Suppressor macrophage treated with lipopolysaccharide for 4 hours (primary cell): ENCODE data around the gene AQP6.

Experiments
- DNase-seq: peaks from one replicate; pipeline ENCODE4 v3.0.0-alpha.2; 2020

The AQP6 gene

DNA sequence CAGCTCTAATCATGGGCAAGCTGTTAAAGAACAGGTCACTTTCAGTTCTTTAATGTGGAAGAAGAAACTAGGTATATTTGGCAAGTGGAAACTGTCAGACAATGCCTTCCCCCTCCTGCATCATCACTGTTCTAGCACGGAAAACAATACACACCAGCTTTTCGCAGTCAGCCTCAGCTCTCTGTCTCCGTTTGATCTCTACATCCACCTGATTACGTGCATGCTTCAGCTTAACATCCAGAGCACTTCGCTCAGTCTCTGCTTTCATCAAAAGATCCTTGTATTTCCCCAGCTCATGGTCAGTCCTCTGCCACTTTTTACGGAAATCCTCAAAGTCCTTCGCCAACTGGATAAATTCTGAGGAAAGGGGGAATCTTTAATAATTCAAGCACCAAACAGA is 33.5 kb downstream of the AQP6 start:
- DNase-seq, result no peak

DNA sequence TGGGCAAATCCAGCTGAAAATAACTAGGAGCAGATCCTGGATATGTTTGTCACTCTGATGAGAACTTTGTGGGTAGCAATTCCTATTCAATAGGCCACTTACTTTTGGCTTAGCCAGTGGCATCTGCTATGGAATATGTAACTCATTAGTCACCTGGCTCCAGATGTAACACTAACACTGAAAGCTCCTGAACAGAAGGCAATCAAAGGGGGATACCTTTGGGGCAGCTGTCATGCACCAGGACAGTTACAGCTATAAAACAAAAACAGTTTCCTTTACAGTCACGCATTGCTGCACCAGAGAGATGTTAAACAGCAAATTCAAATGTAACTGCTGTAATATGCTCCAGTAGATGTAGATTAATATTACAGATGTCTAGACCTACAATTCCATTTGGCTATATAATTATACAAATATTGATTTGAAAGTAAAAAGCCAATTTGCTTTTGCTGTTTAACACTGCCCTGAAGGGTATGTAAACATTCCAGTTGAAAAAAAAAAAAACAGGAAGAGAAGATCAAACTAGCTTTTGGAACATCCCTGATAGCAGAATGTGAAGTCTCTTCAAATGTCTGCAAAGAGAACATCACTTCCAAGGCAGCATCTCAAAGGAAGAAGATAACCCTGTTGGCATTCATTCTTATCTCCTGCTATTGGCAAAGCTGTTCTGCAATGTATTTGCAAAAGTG is 34.2 kb downstream of the AQP6 start:
- DNase-seq, result no peak

- no peak for DNase-seq
Measured at GRCh38 chr12:50013361-50014147, 40.8 kb downstream of the AQP6 start.

DNA sequence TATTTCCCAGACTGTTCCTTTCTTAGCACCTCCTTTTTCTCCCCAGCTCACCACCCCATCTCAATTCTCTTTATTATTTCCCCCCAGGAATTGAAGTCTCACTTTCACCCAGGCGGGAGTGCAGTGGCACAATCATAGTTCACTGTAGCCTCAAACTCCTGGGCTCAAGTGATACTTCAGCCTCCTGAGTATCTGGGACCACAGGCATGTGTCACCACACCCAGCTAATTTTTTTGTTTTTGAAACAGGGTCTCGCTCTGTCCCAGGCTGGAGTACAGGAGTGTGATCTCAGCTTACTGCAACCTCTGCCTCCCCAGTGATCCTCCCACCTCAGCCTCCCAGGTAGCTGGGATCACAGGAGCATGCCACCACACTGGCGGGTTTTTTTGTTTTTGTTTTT is 41.6 kb downstream of the AQP6 start:
- DNase-seq, result no peak

DNA sequence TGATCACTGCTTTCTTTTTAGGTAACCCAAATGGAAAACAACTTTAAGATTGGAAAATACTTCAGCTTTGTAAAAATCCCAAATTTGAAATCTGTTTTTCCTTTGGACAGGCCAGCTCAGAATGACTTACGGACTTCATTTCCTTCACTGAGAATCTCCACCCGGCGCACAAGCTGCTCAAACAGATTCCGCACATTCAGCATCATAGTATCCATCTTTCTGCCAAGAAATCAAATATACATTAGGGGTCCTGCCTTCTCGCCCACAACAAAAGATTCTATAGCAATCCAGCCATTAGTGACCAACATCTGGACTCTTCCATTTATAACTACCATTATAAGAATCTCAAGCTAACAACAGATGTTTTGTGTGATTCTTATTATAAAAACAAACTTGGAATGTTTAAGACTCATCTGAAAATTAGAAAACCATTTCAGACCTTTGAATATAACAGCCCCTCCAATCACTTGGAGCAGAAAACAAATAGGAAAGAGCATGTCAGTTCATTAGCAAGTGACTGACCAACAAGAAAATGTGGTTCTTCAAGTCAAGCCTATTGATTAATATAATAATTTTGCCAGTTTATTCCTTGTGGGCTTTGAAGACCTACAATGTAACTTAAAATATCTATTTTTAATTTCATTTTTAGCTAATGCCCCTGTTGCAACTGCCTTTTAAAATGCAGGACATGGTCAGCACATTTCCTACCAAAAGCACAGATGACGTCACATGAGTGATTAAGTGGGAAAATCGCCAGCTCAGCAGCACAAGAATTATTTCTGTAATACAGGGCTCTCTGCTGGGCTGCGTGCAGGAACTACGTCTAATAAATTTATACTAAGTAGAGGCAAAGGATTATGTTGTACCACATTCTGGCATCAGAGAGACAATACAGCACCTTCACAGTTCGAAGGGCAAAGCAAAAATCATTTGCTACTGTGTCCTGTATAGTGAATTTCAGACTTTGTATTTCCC is 44.0 kb downstream of the AQP6 start:
- peak; percentile 92 for DNase-seq

- peak; percentile 37 for DNase-seq
Measured at GRCh38 chr12:50017641-50018040, 44.9 kb downstream of the AQP6 start.

DNA sequence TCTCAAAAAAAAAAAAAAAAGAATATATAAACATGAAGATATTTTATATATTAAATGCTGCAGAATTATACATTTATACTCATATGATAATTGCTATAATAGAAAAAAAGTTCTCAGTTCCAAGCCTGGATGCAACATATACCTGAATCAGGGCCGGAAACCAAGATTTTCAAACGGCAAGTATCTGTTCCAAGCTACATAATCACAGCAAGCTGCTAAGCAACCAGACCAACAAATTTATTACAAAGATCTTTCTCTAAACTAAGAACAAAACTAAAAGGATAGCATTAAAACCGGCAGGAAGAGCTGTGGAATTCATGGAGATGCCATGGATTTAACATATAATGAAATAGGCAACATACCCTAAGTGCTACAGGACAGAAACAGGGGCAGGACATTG is 45.4 kb downstream of the AQP6 start:
- DNase-seq, result no peak

GRCh38 chr12:50018968-50019367 is 46.2 kb downstream of the AQP6 start:
- DNase-seq, result no peak

DNA sequence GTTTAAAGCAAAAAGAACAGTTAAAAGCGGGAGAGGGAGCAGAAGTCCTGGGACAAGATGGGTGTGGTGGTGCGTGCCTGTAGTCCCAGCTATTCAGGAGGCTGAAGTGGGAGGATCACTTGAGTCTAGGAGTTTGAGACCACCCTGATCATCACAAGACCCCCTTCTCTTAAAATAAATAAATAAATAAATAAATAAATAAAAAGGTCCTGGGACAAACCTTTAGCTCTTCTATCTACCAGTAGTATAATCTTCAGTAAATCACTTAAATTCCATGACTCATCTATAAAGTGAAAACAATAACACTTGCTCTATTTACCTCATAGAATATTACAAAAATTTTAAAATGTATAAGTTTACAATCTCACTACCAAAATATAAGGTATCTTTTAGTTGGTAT is 46.8 kb downstream of the AQP6 start:
- no peak for DNase-seq

- DNase-seq, result no peak
Measured at GRCh38 chr12:50021031-50021430, 48.3 kb downstream of the AQP6 start.

DNA sequence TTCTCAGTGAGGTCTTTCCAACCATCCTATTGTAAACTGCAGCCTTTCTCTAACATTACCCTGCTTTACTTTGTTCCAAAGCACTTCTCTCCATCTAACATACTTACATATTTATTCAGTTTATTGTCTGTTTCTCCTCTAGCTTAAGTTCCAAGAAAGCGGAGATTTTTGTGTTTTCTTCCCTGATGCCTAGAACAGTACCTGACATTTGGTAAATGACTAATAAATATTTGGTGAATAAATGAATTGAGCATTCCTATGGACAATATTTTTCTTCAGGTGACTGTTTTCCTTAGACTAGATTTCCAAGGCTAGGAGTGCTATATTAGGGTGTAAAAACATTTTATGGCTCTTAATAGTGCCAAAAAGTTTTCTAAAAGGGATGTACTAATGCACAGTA is 50.2 kb downstream of the AQP6 start:
- no peak for DNase-seq

DNA sequence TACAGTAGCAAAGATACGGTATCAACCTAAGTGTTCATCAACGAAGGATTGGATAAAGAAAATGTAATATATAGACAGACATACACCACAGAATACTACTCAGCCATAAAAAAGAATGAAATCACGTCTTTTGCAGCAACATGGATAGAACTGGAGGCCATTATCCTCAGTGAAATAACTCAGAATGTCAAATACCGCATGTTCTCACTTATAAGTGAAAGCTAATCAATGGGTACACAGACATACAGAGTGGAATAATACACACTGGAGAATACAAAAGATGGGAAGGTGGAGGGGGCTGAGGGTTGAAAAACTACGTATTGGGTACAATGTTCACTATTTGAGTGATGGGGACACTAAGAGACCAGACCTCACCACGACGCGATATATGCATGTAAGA is 51.5 kb downstream of the AQP6 start:
- no peak for DNase-seq

DNA sequence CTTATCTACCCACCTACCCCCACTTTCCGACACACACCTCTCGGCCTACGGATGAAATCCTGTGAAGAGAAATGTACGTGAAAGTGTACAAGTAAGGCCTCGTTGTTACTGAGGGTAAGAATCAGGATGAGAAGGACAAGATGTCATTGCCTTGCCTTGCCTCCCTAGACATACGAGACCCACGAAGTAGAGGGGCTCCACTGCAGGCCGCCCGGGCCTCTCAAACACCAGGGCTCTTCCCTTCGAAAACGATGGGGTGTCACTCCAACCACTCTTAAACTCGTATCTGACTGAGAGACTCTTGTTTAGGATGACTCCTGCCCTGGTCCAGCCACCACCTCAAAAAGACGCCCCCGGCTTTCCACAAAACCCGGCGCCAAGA is 52.0 kb downstream of the AQP6 start:
- no peak for DNase-seq

DNA sequence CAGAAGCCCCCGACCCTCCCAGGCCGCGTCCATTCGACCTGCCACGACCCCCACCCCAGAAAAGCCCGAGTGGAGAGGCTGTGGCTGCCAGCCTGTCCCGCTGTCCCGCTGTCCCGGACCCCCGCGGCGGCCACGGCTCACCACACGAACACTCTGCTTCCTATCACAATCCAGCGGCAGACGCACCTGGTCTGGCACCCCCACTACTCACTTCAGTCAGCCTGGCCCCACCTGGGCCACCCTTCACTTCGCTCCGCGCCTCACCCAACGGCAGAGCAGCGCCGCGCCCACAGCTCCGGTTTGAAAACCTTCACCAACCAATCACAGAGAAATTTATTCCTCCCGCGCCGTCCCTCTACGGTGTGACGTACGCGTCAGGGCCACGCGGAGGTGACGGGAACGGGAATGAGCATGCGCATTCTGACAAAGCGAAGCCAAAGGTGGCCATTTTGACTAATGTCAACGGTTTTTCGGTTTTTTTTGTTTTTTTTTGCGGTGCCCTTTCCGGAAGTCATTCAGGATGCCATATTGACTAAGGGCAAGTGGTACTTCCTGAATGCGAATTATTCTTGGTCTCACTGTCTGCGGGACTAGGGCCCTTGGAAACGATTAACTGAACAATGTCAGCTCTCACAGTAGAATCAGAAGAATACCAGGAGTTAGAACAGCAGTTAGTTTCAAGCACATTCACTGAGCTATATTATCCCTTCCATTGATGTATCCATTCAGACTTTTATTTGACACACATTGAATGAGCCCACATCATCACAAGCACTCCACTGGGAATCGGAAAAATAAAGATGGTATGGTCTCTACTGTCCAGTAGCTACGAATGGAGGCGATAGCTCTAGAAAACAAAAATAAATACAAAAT is 52.7 kb downstream of the AQP6 start, which contains the start of gene RACGAP1:
RACGAP1 (minus strand) TSS at position 308 of the 873 bp plus-strand sequence. CDS start 8,779 bp downstream, outside the sequence.
- DNase-seq, result peak; percentile 100

- DNase-seq, result no peak
Measured at GRCh38 chr12:50026691-50027090, 53.9 kb downstream of the AQP6 start.
